Measurements from ENCODE around the gene CACNA1F.

DNA sequence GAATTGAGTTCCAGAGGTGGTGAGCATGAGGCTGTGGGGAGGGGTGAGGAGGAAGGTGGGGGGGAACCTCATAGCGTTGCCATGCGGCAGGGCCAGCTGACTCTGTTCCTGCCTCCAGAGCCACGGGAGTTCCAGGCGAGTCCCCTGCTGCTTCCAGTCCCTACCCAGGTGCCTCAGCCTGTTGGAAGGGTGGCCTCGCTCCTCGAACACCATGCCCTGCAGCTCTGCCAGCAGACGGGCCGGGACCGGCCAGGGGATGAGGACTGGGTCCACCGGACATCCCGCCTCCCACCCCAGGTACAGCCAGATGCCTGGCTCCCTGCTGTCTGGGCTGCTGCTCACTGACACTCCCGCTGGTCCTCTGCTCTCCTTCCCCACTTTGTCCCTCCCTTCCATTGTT, 10.0 kb upstream of the CACNA1F start:
- TF ChIP-seq CTCF (conservative IDR thresholded peaks at IDR 0.05) (no peak), EZH2 (IDR thresholded peaks at IDR 0.05; ENCODE audit: low read depth) (no peak)
